Measurements from ENCODE around the gene MSI2. TPM values are rescaled to one million over a fixed set of nuclear protein-coding genes. Genes with fewer than 3 reads are reported as not detected.

The MSI2 gene
- total RNA-seq, 1 donor from 2014 or later: 21.1 TPM

DNA sequence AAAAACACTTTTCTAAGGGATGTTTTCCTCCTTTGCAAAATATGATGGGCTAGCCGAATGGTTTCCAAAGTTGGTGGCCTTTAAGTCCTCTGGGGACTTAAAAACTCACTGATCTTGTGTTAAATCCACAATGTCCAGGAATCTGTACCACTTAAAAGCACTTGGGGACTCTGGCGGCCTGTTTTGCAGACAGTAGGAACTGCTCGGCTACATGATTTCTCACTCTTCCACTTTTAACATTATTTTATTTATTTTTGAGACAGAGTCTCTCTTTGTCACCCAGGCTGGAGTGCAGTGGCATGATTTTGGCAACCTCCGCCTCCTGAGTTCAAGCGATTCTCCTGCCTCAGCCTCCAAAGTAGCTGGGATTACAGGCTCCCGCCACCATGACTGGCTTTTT, 9.1 kb upstream of the MSI2 start:
- Histone ChIP-seq H3K4me3 (ENCODE audit: low read depth, low read length) (no peak overlapping the region), H3K27me3 (ENCODE audit: control insufficient read depth, insufficient read depth, low read length) (peaks cover 1% of the 10 kb centered on the region), H3K36me3 (ENCODE audit: control insufficient read depth, insufficient read depth, low read length) (no peaks in the 10 kb centered on the region)
- FAIRE-seq: no peak
- DNase-seq (ENCODE audit: low read depth): no peak
- TF ChIP-seq, protein P1, sequence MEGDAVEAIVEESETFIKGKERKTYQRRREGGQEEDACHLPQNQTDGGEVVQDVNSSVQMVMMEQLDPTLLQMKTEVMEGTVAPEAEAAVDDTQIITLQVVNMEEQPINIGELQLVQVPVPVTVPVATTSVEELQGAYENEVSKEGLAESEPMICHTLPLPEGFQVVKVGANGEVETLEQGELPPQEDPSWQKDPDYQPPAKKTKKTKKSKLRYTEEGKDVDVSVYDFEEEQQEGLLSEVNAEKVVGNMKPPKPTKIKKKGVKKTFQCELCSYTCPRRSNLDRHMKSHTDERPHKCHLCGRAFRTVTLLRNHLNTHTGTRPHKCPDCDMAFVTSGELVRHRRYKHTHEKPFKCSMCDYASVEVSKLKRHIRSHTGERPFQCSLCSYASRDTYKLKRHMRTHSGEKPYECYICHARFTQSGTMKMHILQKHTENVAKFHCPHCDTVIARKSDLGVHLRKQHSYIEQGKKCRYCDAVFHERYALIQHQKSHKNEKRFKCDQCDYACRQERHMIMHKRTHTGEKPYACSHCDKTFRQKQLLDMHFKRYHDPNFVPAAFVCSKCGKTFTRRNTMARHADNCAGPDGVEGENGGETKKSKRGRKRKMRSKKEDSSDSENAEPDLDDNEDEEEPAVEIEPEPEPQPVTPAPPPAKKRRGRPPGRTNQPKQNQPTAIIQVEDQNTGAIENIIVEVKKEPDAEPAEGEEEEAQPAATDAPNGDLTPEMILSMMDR (IDR thresholded peaks at IDR 0.05; ENCODE audit: insufficient read depth, low read length, severe bottlenecking): no peak

DNA sequence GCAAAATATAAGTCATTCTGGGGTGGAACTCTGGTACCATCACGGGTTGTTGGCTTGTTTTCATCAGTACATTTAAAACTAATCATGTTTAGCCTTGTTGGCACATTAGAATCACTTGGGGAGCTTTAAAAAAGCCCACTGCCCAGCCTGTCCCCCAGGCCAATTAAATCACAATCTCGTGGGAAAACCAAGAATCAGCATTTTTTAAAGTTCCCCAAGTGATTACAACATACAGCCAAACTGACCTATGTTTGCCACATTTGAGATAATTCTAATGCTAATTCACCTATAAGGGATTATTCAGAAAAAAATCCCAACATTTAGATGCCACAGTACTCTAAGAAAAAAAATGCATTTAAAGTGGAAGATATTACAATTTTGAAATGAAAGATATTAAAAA, 8.4 kb upstream of the MSI2 start:
- TF ChIP-seq, protein P1 (IDR thresholded peaks at IDR 0.05; ENCODE audit: insufficient read depth, low read length, severe bottlenecking): no peak
- Histone ChIP-seq H3K36me3 (ENCODE audit: control insufficient read depth, insufficient read depth, low read length) (no peaks in the 10 kb centered on the region), H3K27me3 (ENCODE audit: control insufficient read depth, insufficient read depth, low read length) (peaks cover 1% of the 10 kb centered on the region), H3K4me3 (ENCODE audit: low read depth, low read length) (no peak overlapping the region)
- DNase-seq (ENCODE audit: low read depth) (no peak), FAIRE-seq (no peak)

DNA sequence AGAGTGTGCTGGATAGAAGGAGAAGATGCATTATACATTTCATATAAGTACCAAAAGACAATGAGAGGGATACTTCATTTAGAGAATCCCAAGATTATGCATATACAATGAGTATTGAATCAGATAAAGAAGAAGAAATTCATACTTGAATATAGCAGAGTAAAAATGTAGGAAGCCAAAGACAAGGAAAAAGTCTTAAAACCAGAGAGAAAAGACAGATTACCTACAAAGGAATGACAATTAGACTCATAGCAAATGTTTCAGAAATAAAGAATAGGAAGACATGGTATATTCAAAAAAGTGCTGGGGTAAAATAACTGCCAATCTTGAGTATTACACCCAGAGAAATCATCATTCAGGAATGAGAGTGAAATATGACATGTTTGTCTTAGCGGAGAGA, 6.8 kb upstream of the MSI2 start:
- no peak for DNase-seq (ENCODE audit: low read depth)
- TF ChIP-seq, protein P1 (IDR thresholded peaks at IDR 0.05; ENCODE audit: insufficient read depth, low read length, severe bottlenecking): no peak
- no peak overlapping the region for H3K4me3 ChIP-seq (ENCODE audit: low read depth, low read length)
- H3K36me3 ChIP-seq (ENCODE audit: control insufficient read depth, insufficient read depth, low read length): no peaks in the 10 kb centered on the region
- H3K27me3 ChIP-seq (ENCODE audit: control insufficient read depth, insufficient read depth, low read length): no peaks in the 10 kb centered on the region
- FAIRE-seq: no peak

DNA sequence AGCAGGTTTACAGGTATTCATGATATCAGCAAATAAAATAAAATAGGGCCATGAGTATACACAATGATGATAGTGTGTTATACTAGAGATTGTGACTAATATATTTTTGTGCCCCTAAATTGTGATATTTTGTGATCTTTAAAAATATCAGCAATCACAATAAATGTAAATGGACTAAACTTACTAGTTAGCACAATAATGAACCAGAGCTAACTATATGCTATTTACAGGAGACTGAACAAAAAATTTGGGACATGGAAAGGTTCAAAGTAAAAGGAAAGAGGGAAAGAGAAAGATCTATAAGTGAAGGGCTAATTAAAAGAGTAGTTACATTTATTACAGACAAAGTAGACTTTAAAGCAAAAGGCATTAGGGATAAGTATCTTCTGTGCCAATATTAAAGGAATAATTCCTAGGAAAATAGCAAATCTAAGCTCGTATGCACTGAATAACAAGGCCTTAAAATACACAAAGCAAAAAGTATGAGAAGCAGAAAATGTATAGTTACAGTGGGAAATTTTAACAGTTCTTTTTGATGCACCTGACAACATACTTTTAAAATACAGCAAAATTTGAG, 5.0 kb upstream of the MSI2 start:
- TF ChIP-seq, protein P1 (IDR thresholded peaks at IDR 0.05; ENCODE audit: insufficient read depth, low read length, severe bottlenecking): no peak
- no peak for FAIRE-seq
- no peaks in the 10 kb centered on the region for H3K36me3 ChIP-seq (ENCODE audit: control insufficient read depth, insufficient read depth, low read length)
- no peak for DNase-seq (ENCODE audit: low read depth)
- no peaks in the 10 kb centered on the region for H3K27me3 ChIP-seq (ENCODE audit: control insufficient read depth, insufficient read depth, low read length)
- H3K4me3 ChIP-seq (ENCODE audit: low read depth, low read length): no peak overlapping the region

DNA sequence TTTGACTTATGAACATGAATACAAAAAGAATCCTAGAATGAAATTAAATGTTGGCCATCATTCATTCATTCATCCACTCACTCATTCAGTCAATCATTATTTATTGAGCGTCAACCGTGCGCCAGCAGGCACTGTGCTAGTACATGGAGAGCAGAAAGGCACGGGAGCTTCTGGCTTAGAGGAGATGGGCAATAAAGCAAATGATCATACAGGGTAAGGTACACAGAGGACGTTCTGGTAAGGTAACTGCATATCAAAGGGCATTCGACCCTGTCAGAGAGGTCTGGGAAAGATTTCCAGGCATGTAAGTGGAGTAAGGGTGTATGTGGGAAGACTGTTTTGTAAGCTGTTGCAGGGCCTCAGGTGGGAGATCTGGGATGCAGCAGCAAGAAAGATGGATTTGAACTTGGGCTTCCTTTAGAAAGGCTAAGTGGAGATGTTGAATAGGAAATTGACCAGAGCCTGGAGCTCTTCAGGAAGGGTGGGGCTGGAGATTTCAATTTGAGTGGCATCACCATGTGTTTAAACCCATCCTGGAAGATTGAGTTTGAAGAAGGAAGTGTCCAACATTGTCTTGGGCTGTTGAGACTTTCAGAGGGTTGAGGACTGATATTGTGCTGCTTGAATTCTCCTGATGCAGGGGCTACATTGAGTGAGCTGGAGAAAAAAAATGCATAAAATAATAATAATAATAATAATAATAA, 2.8 kb upstream of the MSI2 start:
- no peak for FAIRE-seq
- H3K36me3 ChIP-seq (ENCODE audit: control insufficient read depth, insufficient read depth, low read length): no peaks in the 10 kb centered on the region
- TF ChIP-seq, protein P1 (IDR thresholded peaks at IDR 0.05; ENCODE audit: insufficient read depth, low read length, severe bottlenecking): no peak

More for the DNA sequence above, 2.8 kb upstream of the MSI2 start:
- no peaks in the 10 kb centered on the region for H3K27me3 ChIP-seq (ENCODE audit: control insufficient read depth, insufficient read depth, low read length)
- DNase-seq (ENCODE audit: low read depth): no peak
- no peak overlapping the region for H3K4me3 ChIP-seq (ENCODE audit: low read depth, low read length)

Measured in bronchial epithelial cell (primary cell).